DND-41 (cell line): ENCODE results near the gene PTPRN2.

ENCODE experiments used
- EZH2 ChIP-seq: IDR thresholded peaks from 3 replicates; pipeline ENCODE4 v1.6.1; 2012; ENCODE audit warnings: borderline replicate concordance, low read depth, mild to moderate bottlenecking, moderate library complexity, low read length, inconsistent platforms; ENCODE audit not compliant: severe bottlenecking
- TF ChIP-seq, protein P1 (sequence below): IDR thresholded peaks from 2 replicates; pipeline ENCODE4 v1.5.1; 2012; ENCODE audit warnings: borderline replicate concordance, low read length, moderate library complexity, mild to moderate bottlenecking; ENCODE audit not compliant: poor library complexity, severe bottlenecking; ENCODE audit errors: extremely low read depth

DNA sequence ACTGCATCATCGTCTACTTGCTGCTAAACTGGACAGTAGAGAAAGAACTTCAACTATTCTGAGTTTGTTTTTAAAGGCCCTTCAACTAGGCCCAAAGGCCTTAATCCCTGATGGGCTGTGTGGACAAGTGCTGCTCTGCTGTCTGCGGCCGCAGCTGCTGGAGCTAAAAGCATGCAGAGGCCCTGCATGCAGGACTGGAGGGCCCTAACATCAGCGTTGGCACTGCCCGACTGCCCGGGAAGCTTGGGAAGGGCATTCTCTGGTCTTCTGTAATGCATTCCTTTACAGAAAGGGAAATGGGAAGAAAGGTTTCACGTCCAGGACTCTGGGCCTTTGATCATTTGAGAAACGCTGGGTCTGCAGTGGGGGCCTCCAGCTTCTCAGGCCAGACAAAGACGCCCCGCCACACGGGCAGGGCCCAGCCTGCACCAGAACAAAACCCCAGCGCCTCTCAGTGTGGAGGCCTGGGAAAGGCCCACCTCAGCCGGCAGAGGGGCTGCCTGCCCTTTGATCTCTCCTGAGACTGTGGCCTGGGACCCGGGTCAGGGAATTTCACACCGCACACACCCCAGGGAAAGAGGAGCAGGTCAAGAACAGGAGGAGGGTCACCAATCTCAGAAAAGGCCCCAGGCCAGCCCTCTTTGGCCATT, 1021.5 kb downstream of the PTPRN2 start:
- TF ChIP-seq, protein P1, sequence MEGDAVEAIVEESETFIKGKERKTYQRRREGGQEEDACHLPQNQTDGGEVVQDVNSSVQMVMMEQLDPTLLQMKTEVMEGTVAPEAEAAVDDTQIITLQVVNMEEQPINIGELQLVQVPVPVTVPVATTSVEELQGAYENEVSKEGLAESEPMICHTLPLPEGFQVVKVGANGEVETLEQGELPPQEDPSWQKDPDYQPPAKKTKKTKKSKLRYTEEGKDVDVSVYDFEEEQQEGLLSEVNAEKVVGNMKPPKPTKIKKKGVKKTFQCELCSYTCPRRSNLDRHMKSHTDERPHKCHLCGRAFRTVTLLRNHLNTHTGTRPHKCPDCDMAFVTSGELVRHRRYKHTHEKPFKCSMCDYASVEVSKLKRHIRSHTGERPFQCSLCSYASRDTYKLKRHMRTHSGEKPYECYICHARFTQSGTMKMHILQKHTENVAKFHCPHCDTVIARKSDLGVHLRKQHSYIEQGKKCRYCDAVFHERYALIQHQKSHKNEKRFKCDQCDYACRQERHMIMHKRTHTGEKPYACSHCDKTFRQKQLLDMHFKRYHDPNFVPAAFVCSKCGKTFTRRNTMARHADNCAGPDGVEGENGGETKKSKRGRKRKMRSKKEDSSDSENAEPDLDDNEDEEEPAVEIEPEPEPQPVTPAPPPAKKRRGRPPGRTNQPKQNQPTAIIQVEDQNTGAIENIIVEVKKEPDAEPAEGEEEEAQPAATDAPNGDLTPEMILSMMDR = no peak
- no peak for TF ChIP-seq EZH2
